Thoracic aorta (tissue), 2 donors: ENCODE data around the gene HS6ST3. TPM values are rescaled to one million over a fixed set of nuclear protein-coding genes. Genes with fewer than 3 reads are reported as not detected.

Experiments
- ATAC-seq: fragments of 150-250 bp; one replicate; pipeline ENCODE4 v1.8.0; 2017; ENCODE audit warnings: low read depth; ENCODE audit not compliant: insufficient number of reproducible peaks, low FRiP score
- DNase-seq: peaks from one replicate; pipeline ENCODE4 v3.0.0-alpha.2; 2020; ENCODE audit warnings: low spot score
- H3K27ac ChIP-seq, 2 donors: fragments of 200-600 bp; sonication (generic); 1 replicate in 1 of 2; 2 replicates in 1 of 2; pipeline ENCODE4 v1.5.1; 2016; ENCODE audit warnings: mild to moderate bottlenecking in 2 of 2, moderate library complexity in 2 of 2
- H3K27me3 ChIP-seq: fragments of 200-600 bp; sonication (generic); replicated peaks from 2 replicates; pipeline ENCODE4 v1.6.0; 2016; ENCODE audit warnings: mild to moderate bottlenecking; ENCODE audit not compliant: insufficient read depth
- H3K36me3 ChIP-seq: fragments of 200-600 bp; sonication (generic); one replicate; pipeline ENCODE4 v1.5.1; 2016
- H3K4me1 ChIP-seq, 2 donors: fragments of 200-600 bp; sonication (generic); 1 replicate in 1 of 2; 2 replicates in 1 of 2; pipeline versions ENCODE4 v1.5.1 to v1.6.0; 2016; ENCODE audit warnings: low read depth in 2 of 2, mild to moderate bottlenecking in 1 of 2; ENCODE audit not compliant: control insufficient read depth in 1 of 2
- H3K4me3 ChIP-seq: fragments of 200-600 bp; sonication (generic); 2 replicates; pipeline ENCODE4 v1.5.1; 2016; ENCODE audit warnings: mild to moderate bottlenecking
- H3K9me3 ChIP-seq: fragments of 200-600 bp; sonication (generic); 2 replicates; pipeline ENCODE4 v1.5.1; 2016
- CTCF ChIP-seq: fragments of 200-600 bp; sonication (generic); IDR thresholded peaks from one replicate; pipeline ENCODE4 v1.5.1; 2019; ENCODE audit warnings: antibody characterized with exemption
- total RNA-seq, 2 donors: library from RNA; depleted of rRNA; stranded (reverse); fragments of >200 nt; gene quantifications; one replicate each; pipeline versions ENCODE4 v1.1.0 to v1.2.3, GENCODE V29; 2016

The HS6ST3 gene
- total RNA-seq, 2 donors from 2014 or later, result 1.1 to 1.8 TPM

GRCh38 chr13:96199315-96199714 is 109.4 kb downstream of the HS6ST3 start:
- H3K4me3 ChIP-seq, result no peak overlapping the region
- no peaks in the 10 kb centered on the region for H3K4me1 ChIP-seq
- ATAC-seq, result no peak
- TF ChIP-seq CTCF, result no peak
- H3K27ac ChIP-seq, result no peak overlapping the region
- no peak for DNase-seq
- H3K27me3 ChIP-seq, result no peaks in the 10 kb centered on the region
- no peaks in the 10 kb centered on the region for H3K9me3 ChIP-seq
- no peaks in the 10 kb centered on the region for H3K36me3 ChIP-seq

DNA sequence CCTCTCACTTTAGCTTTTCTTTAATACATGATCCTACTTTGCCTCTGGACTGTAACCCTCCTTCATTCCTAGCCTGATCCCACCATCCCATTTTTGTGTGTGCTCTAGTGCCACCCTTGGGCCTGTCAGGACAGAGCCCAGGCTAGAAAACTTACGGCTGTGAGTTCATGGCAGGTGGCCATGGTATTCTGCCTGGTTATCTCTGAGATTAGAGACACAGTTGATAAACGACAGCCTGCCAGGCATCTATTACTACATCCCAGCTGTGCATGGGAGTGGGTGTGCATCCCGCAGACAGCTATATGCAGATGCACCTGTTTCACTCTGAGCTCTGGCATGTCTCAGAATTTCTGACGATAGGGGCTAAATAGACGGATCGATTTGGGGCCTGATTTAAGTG is 110.9 kb downstream of the HS6ST3 start:
- H3K4me1 ChIP-seq, result no peaks in the 10 kb centered on the region
- no peak for DNase-seq
- no peak overlapping the region for H3K27ac ChIP-seq
- no peaks in the 10 kb centered on the region for H3K27me3 ChIP-seq
- H3K36me3 ChIP-seq, result no peaks in the 10 kb centered on the region
- no peak for ATAC-seq
- H3K9me3 ChIP-seq, result no peaks in the 10 kb centered on the region
- H3K4me3 ChIP-seq, result no peak overlapping the region
- no peak for TF ChIP-seq CTCF

DNA sequence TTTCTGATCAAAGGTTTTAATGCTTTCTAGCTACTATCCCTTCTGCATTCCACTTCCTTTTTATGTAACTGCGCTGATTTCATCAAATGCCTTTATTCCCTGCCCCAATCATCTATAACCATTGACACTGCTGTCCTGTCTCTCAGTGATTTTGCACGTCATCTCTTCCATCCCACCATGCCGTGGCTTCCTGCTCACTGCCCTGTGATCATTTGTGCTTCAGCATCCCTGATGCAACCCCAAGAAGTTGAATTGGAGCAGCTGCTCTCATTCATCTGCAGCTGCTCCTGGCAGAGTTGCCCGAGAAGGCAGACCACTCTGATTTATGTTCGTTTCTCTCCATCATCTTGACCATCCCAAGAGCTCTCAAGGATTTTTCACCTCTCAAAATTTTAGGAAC is 112.4 kb downstream of the HS6ST3 start:
- H3K36me3 ChIP-seq, result no peaks in the 10 kb centered on the region
- DNase-seq (no peak), ATAC-seq (no peak)
- H3K9me3 ChIP-seq, result no peaks in the 10 kb centered on the region
- no peak for TF ChIP-seq CTCF
- H3K4me1 ChIP-seq, result no peaks in the 10 kb centered on the region
- H3K27ac ChIP-seq, result no peak overlapping the region
- H3K4me3 ChIP-seq, result no peak overlapping the region
- H3K27me3 ChIP-seq, result no peaks in the 10 kb centered on the region

- H3K27me3 ChIP-seq, result no peaks in the 10 kb centered on the region
- no peaks in the 10 kb centered on the region for H3K9me3 ChIP-seq
- no peak for ATAC-seq
- no peaks in the 10 kb centered on the region for H3K36me3 ChIP-seq
- TF ChIP-seq CTCF, result no peak
- no peaks in the 10 kb centered on the region for H3K4me1 ChIP-seq
- no peak for DNase-seq
- H3K27ac ChIP-seq, result no peak overlapping the region
- no peak overlapping the region for H3K4me3 ChIP-seq
Observed at GRCh38 chr13:96203471-96203870, 113.6 kb downstream of the HS6ST3 start.

DNA sequence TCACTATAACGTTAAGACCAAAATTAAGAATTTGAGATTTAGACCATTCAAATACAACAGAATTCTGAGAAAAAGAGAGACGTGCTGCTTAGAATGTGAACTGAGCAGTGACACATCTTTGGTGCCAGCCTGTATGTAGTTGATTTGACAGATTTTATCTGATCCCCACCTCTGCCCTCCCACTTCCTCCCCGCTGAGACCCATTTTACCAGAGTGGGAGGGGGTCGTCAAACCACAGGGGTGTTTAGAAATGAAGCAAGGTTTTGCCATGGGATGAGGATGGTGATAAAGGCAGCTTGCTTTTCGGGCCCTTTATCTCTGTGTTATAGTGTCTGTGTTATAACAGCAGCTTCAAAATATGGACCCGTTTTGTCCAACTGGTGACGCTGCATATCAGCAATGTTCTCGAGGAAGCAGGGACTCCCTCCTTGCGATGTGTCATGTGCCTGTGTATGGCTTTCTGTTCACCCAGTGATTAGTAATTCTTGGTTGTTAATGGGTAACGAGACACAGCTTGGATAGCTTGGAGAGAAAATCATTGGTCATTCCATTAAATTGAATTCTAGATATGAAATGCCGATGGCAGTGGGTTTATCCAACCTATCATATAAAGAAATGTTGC is 125.0 kb downstream of the HS6ST3 start:
- H3K4me3 ChIP-seq, result no peak overlapping the region
- H3K27ac ChIP-seq, result no peak overlapping the region
- ATAC-seq, result no peak
- no peaks in the 10 kb centered on the region for H3K27me3 ChIP-seq
- no peak for DNase-seq
- H3K36me3 ChIP-seq, result no peaks in the 10 kb centered on the region
- no peaks in the 10 kb centered on the region for H3K9me3 ChIP-seq
- TF ChIP-seq CTCF, result no peak
- no peaks in the 10 kb centered on the region for H3K4me1 ChIP-seq
